ENCODE data around the gene OSBPL6.

The OSBPL6 gene

DNA sequence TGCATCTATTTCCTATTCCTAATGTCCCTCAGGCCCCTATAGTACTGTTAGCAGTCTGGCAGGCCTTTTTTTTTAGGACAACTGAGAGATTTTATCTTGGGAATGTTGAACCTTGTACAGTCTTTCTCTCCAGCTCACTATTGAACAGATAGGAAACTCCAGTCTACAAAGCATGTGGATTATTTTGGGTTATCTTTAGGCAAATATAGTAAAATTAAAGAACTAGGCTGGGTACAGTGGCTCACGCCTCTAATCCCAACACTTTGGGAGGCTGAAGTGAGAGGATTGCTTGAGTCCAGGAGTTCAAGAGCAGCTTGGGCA lies 102.7 kb downstream of the OSBPL6 start:
- no peak overlapping the region for H3K4me3 ChIP-seq (IDR thresholded peaks at IDR 0.05; ENCODE audit: insufficient read depth, low read depth, low read length)
- no peak overlapping the region for H3K9ac ChIP-seq
- H3K27ac ChIP-seq = no peak overlapping the region
- no peaks in the 10 kb centered on the region for H3K36me3 ChIP-seq (ENCODE audit: insufficient read depth)
- no peak overlapping the region for H3K4me2 ChIP-seq
- H2AFZ ChIP-seq (ENCODE audit: low read depth) = no peak overlapping the region
- H3K79me2 ChIP-seq (ENCODE audit: insufficient read depth, low read depth) = no peaks in the 10 kb centered on the region
- TF ChIP-seq, protein P1, sequence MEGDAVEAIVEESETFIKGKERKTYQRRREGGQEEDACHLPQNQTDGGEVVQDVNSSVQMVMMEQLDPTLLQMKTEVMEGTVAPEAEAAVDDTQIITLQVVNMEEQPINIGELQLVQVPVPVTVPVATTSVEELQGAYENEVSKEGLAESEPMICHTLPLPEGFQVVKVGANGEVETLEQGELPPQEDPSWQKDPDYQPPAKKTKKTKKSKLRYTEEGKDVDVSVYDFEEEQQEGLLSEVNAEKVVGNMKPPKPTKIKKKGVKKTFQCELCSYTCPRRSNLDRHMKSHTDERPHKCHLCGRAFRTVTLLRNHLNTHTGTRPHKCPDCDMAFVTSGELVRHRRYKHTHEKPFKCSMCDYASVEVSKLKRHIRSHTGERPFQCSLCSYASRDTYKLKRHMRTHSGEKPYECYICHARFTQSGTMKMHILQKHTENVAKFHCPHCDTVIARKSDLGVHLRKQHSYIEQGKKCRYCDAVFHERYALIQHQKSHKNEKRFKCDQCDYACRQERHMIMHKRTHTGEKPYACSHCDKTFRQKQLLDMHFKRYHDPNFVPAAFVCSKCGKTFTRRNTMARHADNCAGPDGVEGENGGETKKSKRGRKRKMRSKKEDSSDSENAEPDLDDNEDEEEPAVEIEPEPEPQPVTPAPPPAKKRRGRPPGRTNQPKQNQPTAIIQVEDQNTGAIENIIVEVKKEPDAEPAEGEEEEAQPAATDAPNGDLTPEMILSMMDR (conservative IDR thresholded peaks at IDR 0.05; ENCODE audit: low read depth, low read length) = no peak
- no peaks in the 10 kb centered on the region for H3K27me3 ChIP-seq (ENCODE audit: insufficient read depth, low read depth)
- peaks cover 7% of the 10 kb centered on the region for H3K4me1 ChIP-seq (ENCODE audit: low read depth, poor library complexity, severe bottlenecking)
- H4K20me1 ChIP-seq (ENCODE audit: insufficient read depth) = no peaks in the 10 kb centered on the region

DNA sequence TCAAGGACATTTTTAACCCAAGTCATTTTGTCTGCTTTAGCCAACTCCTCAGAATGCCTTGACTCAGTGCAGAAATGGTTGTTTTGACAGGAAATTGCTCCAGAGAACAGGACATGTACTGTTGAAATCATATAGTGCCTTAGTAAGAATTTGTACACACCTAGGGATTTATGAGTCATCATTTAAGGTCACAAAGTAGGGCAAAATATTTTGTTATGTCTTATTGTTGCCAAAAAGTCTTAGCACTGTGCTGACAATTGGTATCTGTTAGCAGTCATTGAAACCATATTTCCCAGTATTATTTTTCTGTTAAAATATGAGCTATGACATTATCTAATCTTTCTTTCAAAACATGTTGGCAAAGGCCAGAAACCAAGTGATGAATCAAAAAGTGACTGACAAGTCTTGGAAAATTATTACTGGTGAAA lies 104.5 kb downstream of the OSBPL6 start:
- no peak overlapping the region for H3K4me2 ChIP-seq
- no peak overlapping the region for H3K9ac ChIP-seq
- peaks cover 7% of the 10 kb centered on the region for H3K4me1 ChIP-seq (ENCODE audit: low read depth, poor library complexity, severe bottlenecking)
- no peak overlapping the region for H3K27ac ChIP-seq
- no peaks in the 10 kb centered on the region for H3K36me3 ChIP-seq (ENCODE audit: insufficient read depth)
- no peaks in the 10 kb centered on the region for H3K27me3 ChIP-seq (ENCODE audit: insufficient read depth, low read depth)
- no peaks in the 10 kb centered on the region for H4K20me1 ChIP-seq (ENCODE audit: insufficient read depth)
- no peaks in the 10 kb centered on the region for H3K79me2 ChIP-seq (ENCODE audit: insufficient read depth, low read depth)
- TF ChIP-seq, protein P1 (conservative IDR thresholded peaks at IDR 0.05; ENCODE audit: low read depth, low read length) = no peak
- no peak overlapping the region for H3K4me3 ChIP-seq (IDR thresholded peaks at IDR 0.05; ENCODE audit: insufficient read depth, low read depth, low read length)
- H2AFZ ChIP-seq (ENCODE audit: low read depth) = no peak overlapping the region

DNA sequence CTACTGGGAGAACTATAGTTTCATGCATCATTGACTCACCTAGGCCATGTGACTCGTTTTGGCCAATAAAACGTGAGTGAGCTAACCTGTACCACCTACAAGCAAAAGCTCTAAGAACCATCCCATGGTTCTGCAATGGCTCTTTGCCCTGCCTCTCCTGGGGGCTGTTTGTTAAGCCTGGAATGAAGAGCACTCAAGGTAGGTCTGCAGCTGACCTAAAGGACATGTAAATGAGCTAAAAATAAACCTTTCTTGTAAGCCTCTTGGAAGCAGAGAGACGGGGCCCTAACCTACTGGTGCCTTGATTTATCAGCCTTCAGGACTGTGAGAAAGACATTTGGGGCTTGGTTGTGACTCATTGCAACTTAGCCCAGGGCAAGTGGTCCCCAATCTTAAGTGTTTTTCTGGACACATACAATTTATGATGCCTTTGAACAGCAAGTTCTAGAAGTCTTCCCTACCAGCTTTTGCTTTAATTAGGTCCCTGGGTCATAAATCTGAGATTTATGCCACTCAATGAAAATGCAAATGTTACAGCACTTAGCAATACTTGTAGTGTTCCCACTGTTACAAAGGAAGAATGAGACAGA lies 107.4 kb downstream of the OSBPL6 start:
- H3K4me2 ChIP-seq = no peak overlapping the region
- no peaks in the 10 kb centered on the region for H3K36me3 ChIP-seq (ENCODE audit: insufficient read depth)
- H3K9ac ChIP-seq = no peak overlapping the region
- H3K27me3 ChIP-seq (ENCODE audit: insufficient read depth, low read depth) = no peaks in the 10 kb centered on the region
- H3K4me3 ChIP-seq (IDR thresholded peaks at IDR 0.05; ENCODE audit: insufficient read depth, low read depth, low read length) = no peak overlapping the region
- H3K4me1 ChIP-seq (ENCODE audit: low read depth, poor library complexity, severe bottlenecking) = peaks cover 4% of the 10 kb centered on the region
- no peaks in the 10 kb centered on the region for H3K79me2 ChIP-seq (ENCODE audit: insufficient read depth, low read depth)
- no peak overlapping the region for H2AFZ ChIP-seq (ENCODE audit: low read depth)
- TF ChIP-seq, protein P1 (conservative IDR thresholded peaks at IDR 0.05; ENCODE audit: low read depth, low read length) = no peak
- no peak overlapping the region for H3K27ac ChIP-seq
- H4K20me1 ChIP-seq (ENCODE audit: insufficient read depth) = no peaks in the 10 kb centered on the region

DNA sequence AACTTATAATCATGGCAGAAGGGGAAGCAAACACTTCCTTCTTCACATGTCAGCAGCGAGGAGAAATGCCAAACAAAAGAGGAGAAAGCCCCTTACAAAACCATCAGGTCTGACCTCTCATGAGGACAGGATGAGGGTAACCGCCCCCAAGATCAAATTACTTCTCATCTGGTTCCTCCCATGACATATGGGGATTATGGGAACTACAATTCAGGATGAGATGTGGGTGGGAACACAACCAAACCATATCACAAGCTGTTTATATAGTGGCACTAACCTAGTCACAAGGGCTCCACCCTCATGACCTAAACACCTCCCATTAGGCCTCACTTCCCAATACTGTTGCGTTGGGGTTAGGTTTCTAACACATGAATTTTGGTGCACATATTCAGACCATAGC lies 110.0 kb downstream of the OSBPL6 start:
- H3K36me3 ChIP-seq (ENCODE audit: insufficient read depth) = no peaks in the 10 kb centered on the region
- H2AFZ ChIP-seq (ENCODE audit: low read depth) = no peak overlapping the region
- TF ChIP-seq, protein P1 (conservative IDR thresholded peaks at IDR 0.05; ENCODE audit: low read depth, low read length) = no peak
- no peaks in the 10 kb centered on the region for H3K79me2 ChIP-seq (ENCODE audit: insufficient read depth, low read depth)
- H3K27me3 ChIP-seq (ENCODE audit: insufficient read depth, low read depth) = no peaks in the 10 kb centered on the region
- H4K20me1 ChIP-seq (ENCODE audit: insufficient read depth) = no peaks in the 10 kb centered on the region
- H3K9ac ChIP-seq = no peak overlapping the region
- H3K4me3 ChIP-seq (IDR thresholded peaks at IDR 0.05; ENCODE audit: insufficient read depth, low read depth, low read length) = no peak overlapping the region
- no peak overlapping the region for H3K27ac ChIP-seq
- peaks cover 6% of the 10 kb centered on the region for H3K4me1 ChIP-seq (ENCODE audit: low read depth, poor library complexity, severe bottlenecking)
- H3K4me2 ChIP-seq = no peak overlapping the region

Data from KMS-11 (cell line).